Psoas muscle (tissue), 8 donors: ENCODE data around the gene CRTC3. TPM values are rescaled to one million over a fixed set of nuclear protein-coding genes. Genes with fewer than 3 reads are reported as not detected.
"Not testable (repeated sequence)": the region's sequence is repeated elsewhere in the genome, so short reads cannot be mapped to it uniquely, and the experiment has no call there.

Experiments used
- ATAC-seq, 4 donors: fragments of 200-7000 bp; cut with Tn5 transposase; one replicate each; pipeline ENCODE4 v1.9.1; 2020; ENCODE audit warnings: moderate library complexity in 3 of 4, mild to moderate bottlenecking in 2 of 4
- DNase-seq, 2 donors: peaks; one replicate each; pipeline ENCODE4 v3.0.0-alpha.2; 2020
- H3K27ac ChIP-seq: fragments of 200-600 bp; one replicate; pipeline ENCODE4 v1.8.0; 2022
- H3K27me3 ChIP-seq, 3 donors: fragments of 200-600 bp in 1 of 3; one replicate each; pipeline versions ENCODE4 v1.6.1 to v1.8.0; 2013 to 2022; ENCODE audit warnings: low read length in 2 of 3, mild to moderate bottlenecking in 2 of 3, moderate library complexity in 1 of 3; ENCODE audit not compliant: insufficient read depth in 3 of 3
- H3K36me3 ChIP-seq, 2 donors: fragments of 200-600 bp in 1 of 2; one replicate each; pipeline versions ENCODE4 v1.6.1 to v1.8.0; 2013 to 2022; ENCODE audit warnings: low read depth in 1 of 2, mild to moderate bottlenecking in 1 of 2, moderate library complexity in 1 of 2; ENCODE audit not compliant: insufficient read depth in 1 of 2
- H3K4me1 ChIP-seq: fragments of 200-600 bp; one replicate; pipeline ENCODE4 v1.8.0; 2022
- H3K4me3 ChIP-seq: fragments of 200-600 bp; one replicate; pipeline ENCODE4 v1.8.0; 2022; ENCODE audit warnings: mild to moderate bottlenecking
- H3K9me3 ChIP-seq: fragments of 200-600 bp; one replicate; pipeline ENCODE4 v1.8.0; 2022
- WGBS, 3 donors: extraction: QIAGEN DNeasy Blood & Tissue Kit; methylation state at CpG; one replicate each; pipeline versions ENCODE4 v1.1.6 to v1.1.7; 2013; 5-methylcytosine and 5-hydroxymethylcytosine counted together
- intact Hi-C, 2 donors: fragments of 100-400 bp; cut with DNase I; formaldehyde crosslinking; loops; one replicate each; pipeline versions ENCODE4 v1.11.0 to v1.14.2; 2022
- polyA plus RNA-seq, 3 donors: library from polyadenylated mRNA; stranded (reverse); fragments of 200-250 nt; gene quantifications; one replicate each; pipeline ENCODE4 v1.2.3, GENCODE V29; 2013
- total RNA-seq, 4 donors: library from RNA; stranded (reverse); fragmentation: NEBNext Ultra II Directional in 2 of 4; extraction: Animal tissue kit (Norgen Biotek cat#: 25700) in 2 of 4; gene quantifications; one replicate each; pipeline versions ENCODE4 v1.2.1 to v1.2.4, GENCODE V29; 2021 to 2023
- TF ChIP-seq, protein P1 (sequence below): fragments of 200-600 bp; IDR thresholded peaks from one replicate; pipeline ENCODE4 v1.8.0; 2022; ENCODE audit warnings: antibody characterized with exemption
- donor health status: healthy with polysubstance abuse.
- donor health status: DM: no; HTN: no; CAD: no; lungs with moderate emphysema.
- donor health status: Bipolar disorder and iron deficiency.
- donor health status: healthy.
- donor health status: DM: yes; HTN: yes; CAD: no.
- donor health status: DM: no; HTN: no; CAD: no.
- donor health status: DM: no; HTN: no; CAD: no.
- donor health status: DM: yes; HTN: yes; CAD: no.

The CRTC3 gene
- total and polyA plus RNA-seq, 7 donors = 6.9 to 30.8 (median 15.3) TPM

GRCh38 chr15:90500171-90500570, 29.6 kb upstream of the CRTC3 start:
- ATAC-seq (no peak), DNase-seq (no peak)
- no peak overlapping the region for H3K27ac ChIP-seq
- H3K36me3 ChIP-seq = peaks cover 20 to 80% of the 10 kb centered on the region in 2 donors
- 81 to 89% (median 82%) methylated on average over 2 of the region's 2 CpGs for whole genome bisulfite sequencing, 3 donors
- no peaks in the 10 kb centered on the region for H3K4me1 ChIP-seq
- intact Hi-C loops = no loop called here
- H3K27me3 ChIP-seq = no peaks in the 10 kb centered on the region
- H3K4me3 ChIP-seq = no peak overlapping the region
- TF ChIP-seq, protein P1, sequence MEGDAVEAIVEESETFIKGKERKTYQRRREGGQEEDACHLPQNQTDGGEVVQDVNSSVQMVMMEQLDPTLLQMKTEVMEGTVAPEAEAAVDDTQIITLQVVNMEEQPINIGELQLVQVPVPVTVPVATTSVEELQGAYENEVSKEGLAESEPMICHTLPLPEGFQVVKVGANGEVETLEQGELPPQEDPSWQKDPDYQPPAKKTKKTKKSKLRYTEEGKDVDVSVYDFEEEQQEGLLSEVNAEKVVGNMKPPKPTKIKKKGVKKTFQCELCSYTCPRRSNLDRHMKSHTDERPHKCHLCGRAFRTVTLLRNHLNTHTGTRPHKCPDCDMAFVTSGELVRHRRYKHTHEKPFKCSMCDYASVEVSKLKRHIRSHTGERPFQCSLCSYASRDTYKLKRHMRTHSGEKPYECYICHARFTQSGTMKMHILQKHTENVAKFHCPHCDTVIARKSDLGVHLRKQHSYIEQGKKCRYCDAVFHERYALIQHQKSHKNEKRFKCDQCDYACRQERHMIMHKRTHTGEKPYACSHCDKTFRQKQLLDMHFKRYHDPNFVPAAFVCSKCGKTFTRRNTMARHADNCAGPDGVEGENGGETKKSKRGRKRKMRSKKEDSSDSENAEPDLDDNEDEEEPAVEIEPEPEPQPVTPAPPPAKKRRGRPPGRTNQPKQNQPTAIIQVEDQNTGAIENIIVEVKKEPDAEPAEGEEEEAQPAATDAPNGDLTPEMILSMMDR = no peak
- H3K9me3 ChIP-seq = no peaks in the 10 kb centered on the region

GRCh38 chr15:90501898-90502297, 27.8 kb upstream of the CRTC3 start:
- 66 to 72% (median 68%) methylated on average over 4 of the region's 4 CpGs for WGBS, 3 donors
- no peak for DNase-seq

GRCh38 chr15:90510781-90511180, 18.9 kb upstream of the CRTC3 start:
- DNase-seq, ATAC-seq, H3K4me1 ChIP-seq, H3K27ac ChIP-seq, intact Hi-C loops, H3K9me3 ChIP-seq, H3K4me3 ChIP-seq, H3K27me3 ChIP-seq, H3K36me3 ChIP-seq: not testable (repeated sequence)
- 93 to 98% (median 96%) methylated on average over 26 to 29 of the region's 29 CpGs for WGBS, 3 donors

More at GRCh38 chr15:90501898-90502297, 27.8 kb upstream of the CRTC3 start:
- H3K9me3 ChIP-seq = no peaks in the 10 kb centered on the region
- H3K27ac ChIP-seq = no peak overlapping the region
- peaks cover 16 to 75% of the 10 kb centered on the region in 2 donors for H3K36me3 ChIP-seq
- no peak for ATAC-seq
- no peak overlapping the region for H3K4me3 ChIP-seq
- TF ChIP-seq, protein P1 = no peak
- intact Hi-C loops = no loop called here
- H3K4me1 ChIP-seq = no peaks in the 10 kb centered on the region
- H3K27me3 ChIP-seq = no peaks in the 10 kb centered on the region

GRCh38 chr15:90511211-90511618, 18.5 kb upstream of the CRTC3 start:
- H3K36me3 ChIP-seq, H3K9me3 ChIP-seq, ATAC-seq, H3K4me1 ChIP-seq, H3K4me3 ChIP-seq, H3K27me3 ChIP-seq, intact Hi-C loops, H3K27ac ChIP-seq, DNase-seq: not testable (repeated sequence)
- WGBS, 3 donors = 88 to 89% (median 88%) methylated on average over 11 to 13 of the region's 13 CpGs

DNA sequence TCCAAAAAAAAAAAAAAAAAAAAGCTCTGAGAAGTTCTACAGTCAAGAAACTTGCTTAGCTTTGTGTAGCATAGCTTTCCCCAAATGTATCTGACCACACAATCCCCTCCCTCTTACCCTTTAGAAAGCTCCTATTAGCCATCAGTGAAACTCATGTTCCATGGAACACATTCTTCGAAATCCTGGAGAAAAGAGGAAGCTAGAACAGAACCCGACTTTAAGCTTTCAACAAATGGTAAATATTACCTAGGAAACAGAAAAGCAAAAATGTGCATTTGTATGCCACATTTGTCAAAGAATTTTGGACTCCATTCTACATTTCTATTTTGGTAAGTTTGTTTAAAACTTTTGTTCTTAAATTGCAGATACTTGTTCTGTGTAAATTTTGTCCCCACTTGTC, 17.4 kb upstream of the CRTC3 start:
- Histone ChIP-seq H3K27ac (no peak overlapping the region), H3K4me3 (no peak overlapping the region), H3K9me3 (no peaks in the 10 kb centered on the region), H3K27me3 (no peaks in the 10 kb centered on the region), H3K4me1 (no peaks in the 10 kb centered on the region), H3K36me3 (no peaks in the 10 kb centered on the region)
- intact Hi-C loops = no loop called here
- DNase-seq (no peak), ATAC-seq (no peak)
- WGBS, 3 donors = 70 to 74% (median 74%) methylated on average over 2 of the region's 2 CpGs
- TF ChIP-seq, protein P1 = no peak

DNA sequence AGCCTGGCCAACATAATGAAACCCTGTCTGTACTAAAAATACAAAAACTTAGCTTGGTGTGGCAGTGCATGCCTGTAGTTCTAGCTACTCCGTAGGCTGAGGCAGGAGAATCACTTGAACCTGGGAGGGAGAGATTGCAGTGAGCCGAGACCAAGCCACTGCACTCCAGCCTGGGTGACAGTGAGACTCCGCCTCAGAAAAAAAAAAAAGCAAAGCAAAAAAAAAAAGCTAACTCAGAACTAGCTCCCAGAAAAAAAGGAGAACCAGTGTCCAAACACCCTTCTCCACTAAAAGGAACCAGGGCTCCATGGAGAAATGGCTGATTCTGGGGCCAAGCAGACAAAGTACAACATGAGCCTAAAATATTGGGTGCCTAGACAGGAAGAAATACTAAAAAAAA, 16.7 kb upstream of the CRTC3 start:
- TF ChIP-seq, protein P1 = no peak
- intact Hi-C loops = no loop called here
- no peak overlapping the region for H3K4me3 ChIP-seq
- 84 to 89% (median 87%) methylated on average over 3 of the region's 3 CpGs for WGBS, 3 donors
- H3K4me1 ChIP-seq = no peaks in the 10 kb centered on the region
- H3K9me3 ChIP-seq = no peaks in the 10 kb centered on the region
- H3K27ac ChIP-seq = no peak overlapping the region
- H3K36me3 ChIP-seq = no peaks in the 10 kb centered on the region
- DNase-seq (no peak), ATAC-seq (no peak)
- no peaks in the 10 kb centered on the region for H3K27me3 ChIP-seq
